ENCODE measurements around the gene IL10RB.

The IL10RB gene

GRCh38 chr21:33267250-33267649, 1.1 kb downstream of the IL10RB start:
- no peak for DNase-seq (ENCODE audit: low read depth)

GRCh38 chr21:33268393-33268736, 2.2 kb downstream of the IL10RB start:
- DNase-seq (ENCODE audit: low read depth), result no peak

GRCh38 chr21:33268737-33269441, 2.7 kb downstream of the IL10RB start:
- DNase-seq (ENCODE audit: low read depth), result no peak

DNA sequence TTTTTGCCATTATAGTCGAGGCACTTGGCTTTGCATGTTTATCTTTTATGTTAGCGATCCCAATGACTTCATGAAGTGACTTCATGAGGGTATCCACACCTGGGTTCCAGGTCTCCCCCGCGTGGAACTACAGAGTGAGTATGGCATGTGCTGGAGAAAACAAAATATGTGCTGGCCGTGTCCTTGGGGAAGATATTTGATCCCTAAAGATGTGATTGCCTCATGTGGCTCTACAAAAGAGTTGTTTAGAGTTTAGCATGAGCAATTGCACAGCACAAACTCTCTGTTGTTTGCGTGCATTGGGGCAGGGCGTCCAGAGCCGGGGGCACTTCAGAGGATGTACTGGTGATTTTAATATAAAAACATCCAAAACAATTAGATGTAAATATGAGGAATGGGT, 4.8 kb downstream of the IL10RB start:
- DNase-seq (ENCODE audit: low read depth), result no peak

DNA sequence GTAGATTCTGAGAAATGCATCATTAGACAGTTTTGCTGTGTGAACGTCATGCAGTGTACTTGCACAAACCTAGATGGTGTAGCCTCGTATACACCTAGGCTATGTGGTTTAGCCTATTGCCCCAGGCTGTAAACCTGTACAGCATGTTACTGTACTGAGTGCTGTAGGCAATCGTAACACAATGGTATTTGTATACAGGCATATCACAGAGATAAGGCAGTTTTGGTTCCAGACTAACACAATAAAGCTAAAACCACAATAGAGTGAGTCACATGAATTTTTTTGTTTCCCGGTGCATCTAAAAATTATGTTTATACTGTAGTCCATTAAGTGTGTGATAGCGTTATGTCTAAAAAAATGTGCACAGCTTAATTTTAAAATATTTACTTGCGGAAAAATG, 6.9 kb downstream of the IL10RB start:
- no peak for DNase-seq (ENCODE audit: low read depth)

DNA sequence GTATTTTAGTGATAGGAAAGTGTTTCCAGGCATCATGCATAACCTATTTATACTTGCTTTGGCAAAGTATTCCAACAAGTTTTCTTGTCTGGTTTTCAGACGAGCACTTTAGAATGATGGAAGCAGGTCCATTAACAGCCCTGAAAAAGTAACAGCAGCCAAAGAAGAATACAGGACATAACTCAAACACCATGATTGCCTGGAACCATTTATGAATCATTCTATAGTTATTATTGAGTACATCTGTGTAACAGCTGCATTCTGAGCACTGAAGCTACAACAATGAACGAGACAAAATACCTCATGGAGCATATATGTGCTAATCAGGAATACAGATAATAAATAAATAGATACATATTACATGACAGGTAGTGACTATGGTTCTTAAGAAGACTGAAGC, 12.6 kb downstream of the IL10RB start:
- no peak for DNase-seq (ENCODE audit: low read depth)

DNA sequence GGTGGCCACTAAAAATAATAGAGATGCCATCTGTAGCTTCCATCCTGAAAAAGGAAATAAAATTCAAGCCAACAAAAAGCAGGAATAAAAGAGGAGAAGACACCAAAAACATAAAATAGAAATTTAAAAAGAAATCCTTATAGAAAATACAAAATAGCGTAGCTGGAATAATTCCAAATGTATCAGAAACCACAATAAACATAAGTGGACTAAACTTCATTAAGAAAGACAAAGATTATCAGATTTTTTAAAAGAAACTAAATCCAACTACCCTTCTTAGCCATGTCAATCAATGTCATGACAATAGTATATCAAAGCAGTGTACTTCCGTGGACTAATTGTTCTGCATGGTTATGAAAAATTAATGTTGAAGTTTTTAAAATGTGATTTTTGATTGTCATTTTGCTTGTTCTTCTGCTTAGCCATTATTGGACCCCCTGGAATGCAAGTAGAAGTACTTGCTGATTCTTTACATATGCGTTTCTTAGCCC, 13.2 kb downstream of the IL10RB start:
- no peak for DNase-seq (ENCODE audit: low read depth)

- no peak for DNase-seq (ENCODE audit: low read depth)
These were observed 15.0 kb downstream of the IL10RB start for GRCh38 chr21:33281096-33281652.

DNA sequence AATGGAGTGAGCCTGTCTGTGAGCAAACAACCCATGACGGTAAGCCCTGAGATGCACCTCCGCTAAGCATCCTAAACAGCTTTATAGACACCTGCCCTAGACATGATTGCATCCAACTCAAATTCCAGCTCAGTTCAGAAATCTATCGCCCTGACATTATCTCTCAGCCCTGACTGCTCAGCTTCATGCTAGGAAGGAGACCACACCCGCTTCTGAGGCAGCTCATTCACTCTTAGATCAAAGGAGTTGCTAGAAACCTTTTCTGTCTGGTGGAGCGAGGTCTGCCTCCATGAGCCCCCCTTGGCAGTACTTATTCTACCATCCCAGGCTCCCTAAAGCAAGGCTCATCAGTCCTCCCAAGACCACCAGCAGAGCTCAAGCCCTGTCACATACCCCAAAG, 17.0 kb downstream of the IL10RB start:
- DNase-seq (ENCODE audit: low read depth), result no peak

DNA sequence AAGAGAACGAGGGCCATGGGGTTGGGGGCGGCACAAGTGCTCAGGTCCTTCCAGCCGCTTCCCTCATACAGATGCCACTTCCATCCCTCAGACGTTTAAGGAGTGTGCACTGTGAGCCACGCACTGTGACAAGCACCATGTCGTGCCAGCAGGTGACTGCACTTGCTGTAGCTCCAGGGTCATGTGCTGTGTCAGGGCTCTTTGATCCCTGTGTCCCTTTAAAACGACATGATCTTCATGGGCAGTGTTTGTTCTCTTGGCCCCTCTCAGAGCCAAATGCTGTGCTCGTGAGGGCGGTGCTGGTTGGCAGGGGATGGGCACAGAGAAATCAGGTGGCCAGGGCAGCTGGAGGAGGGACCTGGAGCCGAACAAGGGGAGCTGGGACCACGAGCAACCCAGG, 19.9 kb downstream of the IL10RB start:
- no peak for DNase-seq (ENCODE audit: low read depth)

DNA sequence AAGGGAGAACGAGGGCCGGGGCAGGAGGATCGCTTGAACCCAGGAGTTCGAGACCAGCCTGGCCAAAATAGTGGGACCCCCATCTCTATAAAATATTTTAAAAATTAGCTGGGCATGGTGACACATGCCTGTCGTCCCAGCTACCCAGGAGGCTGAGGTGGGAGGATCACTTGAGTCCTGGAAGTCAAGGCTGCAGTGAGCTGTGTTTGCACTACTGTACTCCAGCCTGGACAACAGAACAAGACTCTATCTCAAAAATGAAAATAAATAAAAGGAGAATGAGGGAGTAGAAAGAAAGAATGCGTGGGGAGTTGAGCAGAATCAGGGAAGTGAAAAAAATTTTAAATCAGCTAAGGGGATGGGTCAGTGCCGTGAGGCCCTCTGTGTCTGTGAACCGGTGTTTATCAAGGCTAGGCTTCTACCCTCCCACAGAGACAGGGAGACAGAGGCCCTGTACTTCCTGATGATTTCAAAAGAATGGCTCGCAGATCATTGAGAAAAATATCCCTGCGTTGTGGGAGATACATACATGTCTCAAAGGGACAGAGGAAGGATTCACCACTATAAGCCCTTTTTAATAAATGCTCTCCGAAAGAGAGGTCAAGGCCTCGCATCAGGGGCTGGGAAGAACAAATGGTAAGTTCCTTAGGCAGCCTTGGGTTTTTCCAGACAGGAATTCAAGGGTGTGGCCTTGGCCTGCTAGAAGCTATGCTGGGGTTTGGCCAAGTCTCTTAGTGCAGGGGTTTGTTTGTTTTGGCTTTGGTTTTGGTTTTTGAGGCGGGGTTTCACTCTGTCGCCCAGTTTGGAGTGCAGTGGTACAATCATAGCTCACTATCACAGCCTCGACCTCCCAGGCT, 20.7 kb downstream of the IL10RB start:
- DNase-seq (ENCODE audit: low read depth), result no peak

- no peak for DNase-seq (ENCODE audit: low read depth)
These were observed 23.1 kb downstream of the IL10RB start for GRCh38 chr21:33289199-33289819.

DNA sequence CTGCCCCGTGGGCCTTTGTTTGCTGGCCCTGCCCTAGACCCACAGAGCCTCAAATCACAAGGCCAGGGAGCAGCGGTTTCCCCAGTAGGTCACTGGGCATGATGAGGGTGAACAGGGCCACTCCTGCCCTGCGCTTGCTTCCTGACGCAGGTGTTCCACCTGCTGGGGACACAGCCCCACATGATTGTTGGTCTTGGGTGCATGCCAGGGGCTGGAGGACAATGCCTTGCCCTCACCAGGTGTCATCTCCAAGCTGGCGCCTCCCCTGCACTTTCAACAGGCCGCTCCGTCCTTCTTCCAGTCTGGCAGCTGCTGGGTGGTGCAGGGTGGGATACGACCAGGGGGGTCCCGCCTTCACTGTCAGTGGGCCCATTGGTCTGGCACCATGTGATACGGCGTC, 24.3 kb downstream of the IL10RB start:
- DNase-seq (ENCODE audit: low read depth), result no peak

DNA sequence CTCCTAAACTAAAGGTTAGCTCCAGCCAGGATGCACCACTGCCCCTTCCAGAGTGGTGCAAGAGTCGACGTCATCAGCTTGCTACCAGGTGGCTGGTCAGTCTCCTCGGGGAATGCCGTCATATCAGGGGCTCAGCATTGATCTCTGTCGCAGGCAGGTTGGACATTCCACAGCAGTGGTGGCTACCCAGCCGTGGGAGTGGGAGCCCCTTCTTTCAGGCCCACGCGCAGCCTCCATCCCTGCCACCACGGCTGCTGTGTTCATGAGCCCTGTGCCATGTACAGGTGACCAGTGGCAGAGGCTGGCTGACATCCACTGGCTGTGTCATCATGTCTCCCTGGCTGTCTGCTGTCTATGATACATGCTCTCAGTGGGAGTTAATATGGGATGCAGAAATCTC, 25.5 kb downstream of the IL10RB start:
- DNase-seq (ENCODE audit: low read depth), result no peak

GRCh38 chr21:33292724-33293123, 26.6 kb downstream of the IL10RB start:
- no peak for DNase-seq (ENCODE audit: low read depth)

DNA sequence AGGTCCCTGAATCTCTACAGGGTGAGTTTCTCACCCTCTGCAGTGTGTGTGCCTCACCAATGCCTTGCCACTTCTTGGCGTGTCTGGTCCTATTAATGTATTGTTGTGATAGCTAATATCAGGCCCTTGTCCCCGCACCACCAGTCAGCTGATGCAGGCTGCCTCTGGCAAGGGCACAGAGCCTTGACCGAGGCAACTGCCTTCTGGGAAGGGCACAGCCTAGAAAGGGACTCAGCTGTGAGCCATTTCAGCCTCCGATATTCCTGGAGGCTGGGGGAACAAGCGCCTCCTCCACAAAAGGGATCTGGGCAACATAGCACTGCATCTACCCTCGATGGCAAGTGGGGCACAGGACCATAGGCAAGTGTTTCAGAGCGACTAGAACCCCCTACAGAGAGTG, 27.0 kb downstream of the IL10RB start:
- no peak for DNase-seq (ENCODE audit: low read depth)

- no peak for DNase-seq (ENCODE audit: low read depth)
These were observed 27.6 kb downstream of the IL10RB start for GRCh38 chr21:33293811-33294216.

GRCh38 chr21:33296156-33296555, 30.0 kb downstream of the IL10RB start:
- no peak for DNase-seq (ENCODE audit: low read depth)

DNA sequence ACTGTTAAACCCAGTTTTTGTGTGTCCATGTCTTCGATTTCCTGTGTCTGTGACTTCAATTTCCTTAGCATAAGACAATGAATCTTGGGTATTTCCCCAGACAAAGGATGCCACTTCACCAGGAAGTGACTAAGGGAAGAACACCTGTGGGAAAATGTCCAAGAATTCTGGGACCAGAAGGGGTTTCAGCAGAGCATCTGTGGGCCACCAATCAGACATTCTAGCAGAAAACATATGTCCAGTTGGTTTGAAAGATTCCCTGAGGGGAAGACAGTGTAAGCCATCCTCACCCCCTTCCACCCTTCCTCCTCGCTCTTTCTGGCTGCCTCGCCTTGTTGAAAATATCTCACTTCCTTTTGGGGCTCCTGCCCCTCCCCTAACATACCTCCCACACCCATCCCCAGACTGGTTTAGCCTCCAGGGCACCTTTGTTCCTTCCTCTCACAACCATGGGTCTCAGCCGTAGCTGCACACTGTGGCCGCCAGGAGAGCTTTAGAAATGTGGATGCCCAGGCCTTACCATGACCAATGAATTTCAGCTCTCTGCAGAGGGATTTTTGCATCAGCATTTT, 33.1 kb downstream of the IL10RB start:
- no peak for DNase-seq (ENCODE audit: low read depth)

DNA sequence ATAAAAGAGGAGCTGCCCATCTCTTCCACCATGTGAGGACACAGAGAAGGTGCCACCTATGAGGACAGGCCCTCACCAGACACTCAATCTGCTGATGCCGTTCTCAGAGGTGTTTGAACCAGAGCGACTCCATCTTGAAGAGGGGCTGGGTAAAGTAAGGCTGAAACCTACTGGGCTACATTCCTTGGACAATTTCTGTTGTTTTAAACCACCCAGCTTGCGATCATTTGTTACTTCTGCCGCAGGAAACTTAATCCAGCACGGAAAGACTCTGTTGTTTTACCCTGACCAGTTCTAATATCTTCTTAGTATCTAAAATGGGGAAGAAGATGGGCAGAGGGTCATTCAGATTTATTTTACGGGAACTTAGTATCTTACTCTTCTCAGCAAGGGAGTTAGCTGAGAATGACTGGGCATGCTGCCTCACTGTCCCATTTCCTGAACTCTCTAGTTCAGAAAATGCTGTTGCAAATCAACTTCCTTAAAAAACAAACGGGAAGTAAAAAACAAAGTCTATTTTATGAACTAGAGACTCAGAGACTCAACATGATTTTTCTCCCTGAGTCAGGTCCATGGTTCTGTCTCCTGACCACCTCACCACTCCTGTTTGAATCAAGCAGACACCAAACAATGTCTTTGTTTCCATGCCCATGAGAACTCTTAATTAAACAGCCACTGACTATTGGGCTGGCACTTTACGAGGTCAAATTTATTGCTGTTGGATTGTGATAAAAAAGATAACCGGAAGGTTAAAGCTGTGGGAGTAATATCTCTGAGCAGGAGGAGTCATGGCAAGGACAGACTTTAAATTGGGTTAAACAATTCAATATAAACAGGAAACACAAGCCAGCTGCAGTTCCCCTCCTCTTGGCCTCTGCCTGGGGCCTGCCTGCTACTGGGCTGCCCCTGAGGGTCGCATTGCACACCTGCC, 34.8 kb downstream of the IL10RB start:
- DNase-seq (ENCODE audit: low read depth), result no peak

DNA sequence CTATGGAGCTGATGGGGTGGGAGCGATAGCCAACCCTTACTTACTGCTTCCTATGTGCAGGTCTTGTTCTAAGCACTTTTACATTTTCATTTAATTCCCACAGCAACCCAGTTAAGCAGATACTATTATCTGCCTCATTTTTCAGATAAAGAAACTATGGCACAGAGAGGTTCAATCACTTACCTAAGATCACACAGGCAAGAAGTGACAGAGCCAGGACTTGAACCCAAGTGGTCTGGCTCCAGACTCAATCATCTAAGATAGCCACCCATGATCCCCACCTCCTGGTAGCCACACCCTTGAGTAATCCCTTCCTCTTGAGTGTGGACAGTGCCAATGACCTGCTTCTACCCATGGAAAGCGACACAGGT, 35.5 kb downstream of the IL10RB start:
- DNase-seq (ENCODE audit: low read depth), result no peak
